Upper lobe of left lung (tissue), 6 donors: ENCODE measurements around the gene UNC5A. TPM values are rescaled to one million over a fixed set of nuclear protein-coding genes. Genes with fewer than 3 reads are reported as not detected.
A peak's percentile ranks its signal among the peaks of the same experiment; 100 is the strongest.

ENCODE experiments used
- ATAC-seq, 2 donors: fragments of 200-7000 bp; cut with Tn5 transposase; one replicate each; pipeline ENCODE4 v1.9.1; 2022; ENCODE audit warnings: mild to moderate bottlenecking in 2 of 2, moderate library complexity in 2 of 2; ENCODE audit not compliant: low FRiP score in 2 of 2
- DNase-seq, 2 donors: peaks; one replicate each; pipeline ENCODE4 v3.0.0-alpha.2; 2019 to 2020
- H3K27ac ChIP-seq, 4 donors: fragments of 200-600 bp; sonication (generic); one replicate each; pipeline ENCODE4 v1.5.1; 2016 to 2019
- H3K27me3 ChIP-seq, 4 donors: fragments of 200-600 bp; sonication (generic); one replicate each; pipeline ENCODE4 v1.5.1; 2017 to 2019
- H3K36me3 ChIP-seq, 4 donors: fragments of 200-600 bp; sonication (generic); one replicate each; pipeline ENCODE4 v1.5.1; 2016 to 2019
- H3K4me1 ChIP-seq, 4 donors: fragments of 200-600 bp; sonication (generic); one replicate each; pipeline ENCODE4 v1.5.1; 2018 to 2019
- H3K4me3 ChIP-seq, 4 donors: fragments of 200-600 bp; sonication (generic); one replicate each; pipeline ENCODE4 v1.5.1; 2017 to 2019; ENCODE audit warnings: mild to moderate bottlenecking in 2 of 4, moderate library complexity in 1 of 4
- H3K9me3 ChIP-seq, 4 donors: fragments of 200-600 bp; sonication (generic); one replicate each; pipeline ENCODE4 v1.5.1; 2018 to 2019
- CTCF ChIP-seq, 6 experiments: fragments of 450-650 bp in 4 of 6; fragments of 200-600 bp in 2 of 6; sonication (generic) in 2 of 6; IDR thresholded peaks; one replicate each; pipeline ENCODE4 v1.5.1; 2016 to 2019; ENCODE audit warnings: antibody characterized with exemption in 6 of 6
- EP300 ChIP-seq, 4 donors: sonication (generic); formaldehyde crosslinking; IDR thresholded peaks; one replicate each; pipeline ENCODE4 v1.5.1; 2017; ENCODE audit warnings: antibody characterized with exemption in 4 of 4, control low read depth in 2 of 4
- POLR2A ChIP-seq, 4 donors: fragments of 450-650 bp; IDR thresholded peaks; one replicate each; pipeline ENCODE4 v1.5.1; 2016 to 2017; ENCODE audit warnings: antibody characterized with exemption in 4 of 4, mild to moderate bottlenecking in 2 of 4
- POLR2AphosphoS5 ChIP-seq, 2 donors: sonication (generic); formaldehyde crosslinking; IDR thresholded peaks; one replicate each; pipeline ENCODE4 v1.5.1; 2017; ENCODE audit warnings: antibody characterized with exemption in 2 of 2
- WGBS, 2 donors: methylation state at CpG; one replicate each; pipeline ENCODE4 v1.1.5; 2017 to 2018; 5-methylcytosine and 5-hydroxymethylcytosine counted together
- total RNA-seq, 6 donors: library from RNA; depleted of rRNA in 4 of 6; stranded (reverse); fragments of >200 nt in 4 of 6; gene quantifications; one replicate each; pipeline versions ENCODE4 v1.1.0 to v1.2.1, GENCODE V29; 2016 to 2021
- donor health status: DM: no; HTN: no; CAD: no; lungs with moderate emphysema.
- donor health status: DM: no; HTN: yes; CAD: no; lungs with severe emphysema.

UNC5A gene
- total RNA-seq: 1 to 10 TPM in 1 of 6 donors, under 1 TPM in 4, not detected in 1; 0.20 to 1.0 (median 0.39) TPM

DNA sequence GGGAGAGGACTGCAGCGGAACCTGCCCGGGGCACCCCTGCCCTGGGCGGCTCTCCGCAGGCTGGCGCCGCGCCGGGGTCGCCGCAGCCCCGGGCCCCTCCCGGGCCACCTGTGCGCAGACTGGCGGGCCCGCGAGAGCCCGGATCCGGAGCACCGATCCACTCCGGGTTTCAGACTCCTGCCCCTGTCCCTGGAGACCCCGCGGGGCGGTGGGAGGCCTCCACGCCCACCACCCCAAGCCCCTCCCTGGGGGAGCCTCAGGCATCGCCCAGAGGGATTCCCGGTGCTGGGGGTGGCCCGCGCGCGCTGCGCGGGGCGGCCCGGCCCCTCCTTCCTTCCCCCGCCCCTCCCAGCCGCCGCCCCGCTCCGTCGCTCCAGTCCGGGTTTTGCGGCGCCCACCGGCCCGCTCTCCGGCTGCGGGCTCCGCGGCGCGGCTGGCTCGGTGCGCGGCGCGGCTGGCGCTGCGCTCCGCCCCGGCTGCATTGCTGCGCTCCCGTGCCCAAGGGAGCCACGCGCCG lies at the start of gene UNC5A:
Gene UNC5A, plus strand, starts transcription at position 479 of the 517 bp plus-strand sequence. CDS start 192 bp downstream, outside the sequence.
- peak in 1 of 2 donors; percentile 87 for DNase-seq
- peak within 1 kb of the TSS in 3 of 4 donors; percentile 32 to 39 (median 32) for H3K4me3 ChIP-seq
- no CpG with 5 or more reads among the region's 65 CpGs for WGBS, 2 donors

DNA sequence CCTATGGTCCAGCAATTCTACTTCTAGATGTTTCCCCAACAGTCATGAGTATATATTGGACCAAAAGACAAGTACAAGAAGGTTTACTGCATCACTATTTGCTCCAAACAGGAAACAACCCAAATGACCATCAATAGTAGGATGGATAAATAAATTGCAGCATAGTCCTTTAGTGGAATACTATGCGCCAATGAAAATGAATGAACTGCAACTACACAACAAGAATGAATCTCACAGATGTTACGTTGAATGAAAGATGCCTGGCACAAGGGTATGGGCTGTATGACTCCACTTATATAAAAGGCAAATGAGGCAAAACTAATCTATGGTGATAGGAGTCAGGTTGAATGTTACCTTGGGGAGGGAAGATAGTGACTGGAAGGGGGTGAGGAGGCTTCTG lies 48.6 kb upstream of the UNC5A start:
- Histone ChIP-seq H3K27me3 (no peaks in the 10 kb centered on the region), H3K4me3 (no peak overlapping the region), H3K36me3 (no peaks in the 10 kb centered on the region), H3K27ac (no peak overlapping the region), H3K9me3 (peaks cover 0 to 6% (median 4%) of the 10 kb centered on the region in 4 donors), H3K4me1 (no peaks in the 10 kb centered on the region)
- ATAC-seq: no peak
- WGBS, 2 donors: 86% methylated on average over 2 of the region's 2 CpGs
- DNase-seq: no peak
- TF ChIP-seq EP300 (IDR thresholded peaks at IDR 0.05): no peak
- TF ChIP-seq POLR2A (IDR thresholded peaks at IDR 0.05): no peak
- TF ChIP-seq POLR2AphosphoS5 (IDR thresholded peaks at IDR 0.05): no peak
- TF ChIP-seq CTCF (IDR thresholded peaks at IDR 0.05): no peak

More for the DNA sequence above, at the start of gene UNC5A:
- H3K27ac ChIP-seq: no peak within 1 kb of the TSS
- H3K27me3 ChIP-seq: peaks cover 0 to 49% (median 15%) of the 10 kb centered on the region in 4 donors
- H3K4me1 ChIP-seq: peaks cover 16 to 26% (median 17%) of the 10 kb centered on the region in 4 donors
- no peaks in the 10 kb centered on the region for H3K9me3 ChIP-seq
- H3K36me3 ChIP-seq: no peaks in the 10 kb centered on the region
- TF ChIP-seq POLR2AphosphoS5 (IDR thresholded peaks at IDR 0.05) (no peak), EP300 (IDR thresholded peaks at IDR 0.05) (no peak), POLR2A (IDR thresholded peaks at IDR 0.05) (no peak), CTCF (IDR thresholded peaks at IDR 0.05) (no peak)
- ATAC-seq: no peak

DNA sequence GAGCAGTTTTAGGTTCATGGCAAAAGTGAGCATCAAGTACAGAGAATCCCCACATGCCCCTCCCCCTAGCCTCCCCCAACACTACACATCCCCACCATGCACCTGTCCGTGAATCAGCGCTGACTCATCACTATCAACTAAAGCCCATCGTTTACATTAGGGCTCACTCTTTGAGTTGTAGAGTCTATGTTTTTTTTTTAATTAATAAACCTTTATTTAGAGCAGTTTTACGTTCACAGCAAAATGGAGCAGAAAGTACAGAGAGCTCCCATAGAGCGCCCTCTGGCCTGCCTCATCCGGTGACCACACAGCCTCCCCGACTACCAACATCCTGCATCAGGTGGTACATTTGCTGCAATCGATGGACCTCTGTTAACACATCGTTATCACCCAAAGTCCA lies 47.9 kb upstream of the UNC5A start:
- H3K9me3 ChIP-seq: peaks cover 0 to 6% (median 4%) of the 10 kb centered on the region in 4 donors
- DNase-seq (no peak), ATAC-seq (no peak)
- no peak overlapping the region for H3K27ac ChIP-seq
- WGBS, 2 donors: 59 to 65% methylated on average over 9 of the region's 9 CpGs
- H3K4me3 ChIP-seq: no peak overlapping the region
- no peaks in the 10 kb centered on the region for H3K27me3 ChIP-seq
- H3K4me1 ChIP-seq: no peaks in the 10 kb centered on the region
- TF ChIP-seq CTCF (IDR thresholded peaks at IDR 0.05) (no peak), POLR2A (IDR thresholded peaks at IDR 0.05) (no peak), POLR2AphosphoS5 (IDR thresholded peaks at IDR 0.05) (no peak), EP300 (IDR thresholded peaks at IDR 0.05) (no peak)
- H3K36me3 ChIP-seq: no peaks in the 10 kb centered on the region

DNA sequence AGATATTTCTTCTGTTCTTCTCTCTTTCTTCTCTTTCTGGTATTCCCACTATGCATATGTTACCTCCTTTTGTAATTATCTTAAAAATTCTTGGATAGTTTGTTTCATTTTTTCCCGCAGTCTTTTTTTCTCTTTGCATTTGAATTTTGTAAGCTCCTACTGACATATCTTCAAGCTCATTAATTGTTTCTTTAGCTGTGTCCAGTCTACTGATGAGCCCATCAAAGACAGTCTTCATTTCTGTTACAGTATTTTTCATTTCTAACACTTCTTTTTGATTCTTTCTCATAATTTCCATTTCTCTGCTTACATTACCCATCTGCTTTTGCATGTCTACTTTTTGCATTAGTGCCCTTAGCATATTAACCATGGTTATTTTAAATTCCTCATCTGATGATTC lies 44.7 kb upstream of the UNC5A start:
- peaks cover 0 to 6% (median 4%) of the 10 kb centered on the region in 4 donors for H3K9me3 ChIP-seq
- no peak overlapping the region for H3K27ac ChIP-seq
- H3K36me3 ChIP-seq: no peaks in the 10 kb centered on the region
- TF ChIP-seq POLR2AphosphoS5 (IDR thresholded peaks at IDR 0.05): no peak
- TF ChIP-seq CTCF (IDR thresholded peaks at IDR 0.05): no peak
- TF ChIP-seq EP300 (IDR thresholded peaks at IDR 0.05): no peak
- TF ChIP-seq POLR2A (IDR thresholded peaks at IDR 0.05): no peak
- ATAC-seq (no peak), DNase-seq (no peak)
- no peaks in the 10 kb centered on the region for H3K27me3 ChIP-seq
- no peaks in the 10 kb centered on the region for H3K4me1 ChIP-seq
- H3K4me3 ChIP-seq: no peak overlapping the region
- WGBS, 2 donors: 90 to 100% methylated on average over 1 of the region's 1 CpG
